Lower lobe of right lung (tissue), 2 donors: ENCODE data around the gene WIPF1. TPM values are rescaled to one million over a fixed set of nuclear protein-coding genes. Genes with fewer than 3 reads are reported as not detected.

Source experiments
- ATAC-seq, 2 donors: fragments of 200-7000 bp; cut with Tn5 transposase; one replicate each; pipeline ENCODE4 v1.9.1; 2020 to 2022; ENCODE audit warnings: mild to moderate bottlenecking in 2 of 2, moderate library complexity in 2 of 2
- DNase-seq: peaks from one replicate; pipeline ENCODE4 v3.0.0-alpha.2; 2020
- H3K27ac ChIP-seq: fragments of 200-600 bp; one replicate; pipeline ENCODE4 v1.8.0; 2022
- H3K27me3 ChIP-seq: fragments of 200-600 bp; one replicate; pipeline ENCODE4 v1.8.0; 2022; ENCODE audit warnings: low read depth
- H3K36me3 ChIP-seq: fragments of 200-600 bp; one replicate; pipeline ENCODE4 v1.8.0; 2022; ENCODE audit warnings: mild to moderate bottlenecking
- H3K4me1 ChIP-seq: fragments of 200-600 bp; one replicate; pipeline ENCODE4 v1.8.0; 2022
- H3K4me3 ChIP-seq: fragments of 200-600 bp; one replicate; pipeline ENCODE4 v1.8.0; 2022; ENCODE audit warnings: mild to moderate bottlenecking
- H3K9me3 ChIP-seq: fragments of 200-600 bp; one replicate; pipeline ENCODE4 v1.8.0; 2022
- CTCF ChIP-seq: fragments of 200-600 bp; IDR thresholded peaks from one replicate; pipeline ENCODE4 v1.8.0; 2022; ENCODE audit warnings: antibody characterized with exemption, mild to moderate bottlenecking
- intact Hi-C: fragments of 100-400 bp; cut with DNase I; formaldehyde crosslinking; loops from one replicate; pipeline ENCODE4 v1.11.0; 2022
- total RNA-seq: library from RNA; stranded (reverse); fragmentation: NEBNext Ultra II Directional; extraction: Animal tissue kit (Norgen Biotek cat#: 25700); gene quantifications from one replicate; pipeline ENCODE4 v1.2.1, GENCODE V29; 2021
- donor health status: DM: no; HTN: yes; CAD: no; lungs with severe emphysema.

The WIPF1 gene
- total RNA-seq, 1 donor from 2014 or later, result 84.4 TPM

- Histone ChIP-seq H3K4me3 (no peak overlapping the region), H3K4me1 (peaks cover 23% of the 10 kb centered on the region), H3K27ac (no peak overlapping the region), H3K9me3 (no peaks in the 10 kb centered on the region), H3K27me3 (no peaks in the 10 kb centered on the region), H3K36me3 (peaks cover 17% of the 10 kb centered on the region)
- no peak for ATAC-seq
- intact Hi-C loops, result no loop called here
- no peak for TF ChIP-seq CTCF
- DNase-seq, result no peak
These were observed 9.1 kb downstream of the WIPF1 start for GRCh38 chr2:174588463-174588862.

- ATAC-seq (no peak), DNase-seq (no peak)
- H3K4me1 ChIP-seq, result peaks cover 23% of the 10 kb centered on the region
- H3K27me3 ChIP-seq, result no peaks in the 10 kb centered on the region
- peaks cover 26% of the 10 kb centered on the region for H3K36me3 ChIP-seq
- no peak overlapping the region for H3K27ac ChIP-seq
- no peak overlapping the region for H3K4me3 ChIP-seq
- intact Hi-C loops, result no loop called here
- no peak for TF ChIP-seq CTCF
- H3K9me3 ChIP-seq, result no peaks in the 10 kb centered on the region
These were observed 10.0 kb downstream of the WIPF1 start for GRCh38 chr2:174587579-174587978.

- Histone ChIP-seq H3K4me3 (no peak overlapping the region), H3K4me1 (peaks cover 23% of the 10 kb centered on the region)
- no peak for DNase-seq
These were observed 10.9 kb downstream of the WIPF1 start for GRCh38 chr2:174586418-174587295.

GRCh38 chr2:174585657-174586252, 11.8 kb downstream of the WIPF1 start:
- H3K27ac ChIP-seq, result no peak overlapping the region
- H3K9me3 ChIP-seq, result no peaks in the 10 kb centered on the region
- no peak for TF ChIP-seq CTCF
- peaks cover 37% of the 10 kb centered on the region for H3K36me3 ChIP-seq
- H3K27me3 ChIP-seq, result no peaks in the 10 kb centered on the region
- peaks cover 19% of the 10 kb centered on the region for H3K4me1 ChIP-seq
- H3K4me3 ChIP-seq, result no peak overlapping the region
- ATAC-seq (no peak), DNase-seq (no peak)
- intact Hi-C loops, result no loop called here

More at GRCh38 chr2:174586418-174587295, 10.9 kb downstream of the WIPF1 start:
- Histone ChIP-seq H3K27ac (no peak overlapping the region), H3K9me3 (no peaks in the 10 kb centered on the region), H3K36me3 (peaks cover 30% of the 10 kb centered on the region), H3K27me3 (no peaks in the 10 kb centered on the region)
- intact Hi-C loops, result no loop called here
- no peak for TF ChIP-seq CTCF
- ATAC-seq, result no peak

- no peak for TF ChIP-seq CTCF
- H3K9me3 ChIP-seq, result no peaks in the 10 kb centered on the region
- no peaks in the 10 kb centered on the region for H3K27me3 ChIP-seq
- peaks cover 15% of the 10 kb centered on the region for H3K4me1 ChIP-seq
- intact Hi-C loops, result no loop called here
- peaks cover 43% of the 10 kb centered on the region for H3K36me3 ChIP-seq
- no peak for DNase-seq
- ATAC-seq, result no peak
- H3K27ac ChIP-seq, result no peak overlapping the region
- H3K4me3 ChIP-seq, result no peak overlapping the region
These were observed 12.5 kb downstream of the WIPF1 start for GRCh38 chr2:174585146-174585545.
